HG03439 (cell line): ENCODE data around the gene PCSK6.

ENCODE experiments used
- ATAC-seq: cut with Tn5 transposase; IDR thresholded peaks from one replicate; pipeline ENCODE4 v1.9.1; 2021; ENCODE audit warnings: mild to moderate bottlenecking, moderate library complexity; ENCODE audit not compliant: unreplicated experiment

Gene PCSK6

GRCh38 chr15:101316529-101316928, 173.0 kb downstream of the PCSK6 start:
- no peak for ATAC-seq

GRCh38 chr15:101315736-101316135, 173.8 kb downstream of the PCSK6 start:
- no peak for ATAC-seq

GRCh38 chr15:101314336-101315125, 175.0 kb downstream of the PCSK6 start:
- no peak for ATAC-seq

GRCh38 chr15:101313041-101313761, 176.3 kb downstream of the PCSK6 start:
- ATAC-seq: no peak

GRCh38 chr15:101310508-101310907, 179.0 kb downstream of the PCSK6 start:
- ATAC-seq: no peak

- no peak for ATAC-seq
These were observed 179.4 kb downstream of the PCSK6 start for GRCh38 chr15:101310161-101310480.

GRCh38 chr15:101309436-101310160, 179.9 kb downstream of the PCSK6 start:
- no peak for ATAC-seq

GRCh38 chr15:101308604-101309435, 180.7 kb downstream of the PCSK6 start:
- ATAC-seq: no peak

- no peak for ATAC-seq
These were observed 181.5 kb downstream of the PCSK6 start for GRCh38 chr15:101307897-101308603.

GRCh38 chr15:101307048-101307896, 182.2 kb downstream of the PCSK6 start:
- no peak for ATAC-seq

GRCh38 chr15:101306341-101307047, 183.0 kb downstream of the PCSK6 start:
- ATAC-seq: no peak

- no peak for ATAC-seq
These were observed 183.7 kb downstream of the PCSK6 start for GRCh38 chr15:101305820-101306255.

- ATAC-seq: no peak
These were observed 186.1 kb downstream of the PCSK6 start for GRCh38 chr15:101303408-101303807.

- no peak for ATAC-seq
These were observed 192.8 kb downstream of the PCSK6 start for GRCh38 chr15:101296418-101297405.

- no peak for ATAC-seq
These were observed 193.8 kb downstream of the PCSK6 start for GRCh38 chr15:101295607-101296161.

GRCh38 chr15:101294731-101295606, 194.5 kb downstream of the PCSK6 start, which contains the start of gene SNRPA1:
TSS of gene SNRPA1 (minus strand) at chr15:101295248. CDS start at chr15:101295178, 70 bp downstream.
- ATAC-seq: peak; percentile 84
